ENCODE results near the gene GALT. TPM values are rescaled to one million over a fixed set of nuclear protein-coding genes. Genes with fewer than 3 reads are reported as not detected.
"Not testable (repeated sequence)": the region's sequence is repeated elsewhere in the genome, so short reads cannot be mapped to it uniquely, and the experiment has no call there.

Gene GALT
- total and polyA plus RNA-seq, 4 donors = 58.6 to 196 (median 115) TPM

GRCh38 chr9:34638138-34638445, 8.4 kb upstream of the GALT start:
- TF ChIP-seq GABPA (IDR thresholded peaks at IDR 0.05 in 1 of 2, conservative IDR thresholded peaks at IDR 0.05 in 1 of 2) = no peak
- TF ChIP-seq EGR1 (IDR thresholded peaks at IDR 0.05; ENCODE audit: low read depth in 2 of 2) = no peak
- no peak for TF ChIP-seq RAD21 (IDR thresholded peaks at IDR 0.05)
- TF ChIP-seq TAF1 (conservative IDR thresholded peaks at IDR 0.05) = peak; percentile 32
- no peak for TF ChIP-seq SP1 (IDR thresholded peaks at IDR 0.05)
- TF ChIP-seq FOXA1 (IDR thresholded peaks at IDR 0.05) = no peak
- Histone ChIP-seq H3K27ac (ENCODE audit: low read depth in 1 of 2, low read length in 2 of 2) (peak overlapping the region; percentile 80 to 86), H3K27me3 (ENCODE audit: control insufficient read depth in 4 of 4, insufficient read depth in 4 of 4, low read length in 3 of 4) (no peaks in the 10 kb centered on the region), H3K4me3 (ENCODE audit: low read depth in 1 of 3, low read length in 3 of 3) (peak overlapping the region; percentile 73 to 85 (median 77)), H3K4me1 (ENCODE audit: control insufficient read depth in 4 of 4, insufficient read depth in 4 of 4, low read length in 3 of 4) (peaks cover 12 to 53% (median 49%) of the 10 kb centered on the region in 4 donors), H3K9ac (ENCODE audit: low read depth in 1 of 2, low read length in 2 of 2) (peak overlapping the region; percentile 57 to 87), H3K9me3 (ENCODE audit: control insufficient read depth in 4 of 4, low read length in 3 of 4) (no peaks in the 10 kb centered on the region), H3K36me3 (ENCODE audit: control insufficient read depth in 4 of 4, insufficient read depth in 3 of 4, low read depth in 1 of 4, low read length in 3 of 4) (peaks cover 0 to 4% (median 2%) of the 10 kb centered on the region in 4 donors)
- DNase-seq (ENCODE audit: low spot score) = no peak
- 11% methylated on average over 7 of the region's 7 CpGs for WGBS

- not testable (repeated sequence) for H3K9me3 ChIP-seq (ENCODE audit: control insufficient read depth in 4 of 4, low read length in 3 of 4); DNase-seq (ENCODE audit: low spot score); H3K27ac ChIP-seq (ENCODE audit: low read depth in 1 of 2, low read length in 2 of 2); H3K9ac ChIP-seq (ENCODE audit: low read depth in 1 of 2, low read length in 2 of 2); H3K27me3 ChIP-seq (ENCODE audit: control insufficient read depth in 4 of 4, insufficient read depth in 4 of 4, low read length in 3 of 4); H3K4me3 ChIP-seq (ENCODE audit: low read depth in 1 of 3, low read length in 3 of 3); H3K36me3 ChIP-seq (ENCODE audit: control insufficient read depth in 4 of 4, insufficient read depth in 3 of 4, low read depth in 1 of 4, low read length in 3 of 4)
- WGBS = 90% methylated on average over 8 of the region's 8 CpGs
- H3K4me1 ChIP-seq (ENCODE audit: control insufficient read depth in 4 of 4, insufficient read depth in 4 of 4, low read length in 3 of 4) = peaks cover 14 to 48% (median 42%) of the 10 kb centered on the region in 4 donors
These were observed 7.2 kb upstream of the GALT start for GRCh38 chr9:34639322-34639721.

GRCh38 chr9:34642679-34643078, 3.8 kb upstream of the GALT start:
- 98% methylated on average over 1 of the region's 1 CpG for WGBS
- Histone ChIP-seq H3K4me1 (ENCODE audit: control insufficient read depth in 4 of 4, insufficient read depth in 4 of 4, low read length in 3 of 4) (peaks cover 18 to 54% (median 44%) of the 10 kb centered on the region in 4 donors), H3K4me3 (ENCODE audit: low read depth in 1 of 3, low read length in 3 of 3) (no peak overlapping the region), H3K27ac (ENCODE audit: low read depth in 1 of 2, low read length in 2 of 2) (no peak overlapping the region), H3K9me3 (ENCODE audit: control insufficient read depth in 4 of 4, low read length in 3 of 4) (no peaks in the 10 kb centered on the region), H3K9ac (ENCODE audit: low read depth in 1 of 2, low read length in 2 of 2) (no peak overlapping the region), H3K27me3 (ENCODE audit: control insufficient read depth in 4 of 4, insufficient read depth in 4 of 4, low read length in 3 of 4) (no peaks in the 10 kb centered on the region), H3K36me3 (ENCODE audit: control insufficient read depth in 4 of 4, insufficient read depth in 3 of 4, low read depth in 1 of 4, low read length in 3 of 4) (no peaks in the 10 kb centered on the region)
- TF ChIP-seq HNF4G (IDR thresholded peaks at IDR 0.05) (no peak), ZBTB33 (IDR thresholded peaks at IDR 0.05) (no peak), JUND (IDR thresholded peaks at IDR 0.05) (no peak), EGR1 (IDR thresholded peaks at IDR 0.05; ENCODE audit: low read depth in 2 of 2) (no peak), NR2F2 (IDR thresholded peaks at IDR 0.05) (no peak), RAD21 (IDR thresholded peaks at IDR 0.05) (no peak), CTCF (IDR thresholded peaks at IDR 0.05; ENCODE audit: low read depth, low read length, missing input control) (no peak), TAF1 (conservative IDR thresholded peaks at IDR 0.05) (no peak), GABPA (IDR thresholded peaks at IDR 0.05 in 1 of 2, conservative IDR thresholded peaks at IDR 0.05 in 1 of 2) (no peak), MAX (IDR thresholded peaks at IDR 0.05) (no peak), HNF4A (conservative IDR thresholded peaks at IDR 0.05) (no peak), FOXA2 (IDR thresholded peaks at IDR 0.05) (no peak), ATF3 (IDR thresholded peaks at IDR 0.05) (no peak)
- no peak for DNase-seq (ENCODE audit: low spot score)

Data from liver (tissue), 9 donors.